Islet of Langerhans (tissue), 1 donor: Measurements from ENCODE around the gene ANO10.
A peak's percentile ranks its signal among the peaks of the same experiment; 100 is the strongest.
"Not testable (repeated sequence)": the region's sequence is repeated elsewhere in the genome, so short reads cannot be mapped to it uniquely, and the experiment has no call there.

Experiments used
- FAIRE-seq: peaks from one replicate; lab custom pipeline; 2011; peaks lifted over from hg19 to GRCh38; lab: Jason Lieb, UNC

The ANO10 gene

DNA sequence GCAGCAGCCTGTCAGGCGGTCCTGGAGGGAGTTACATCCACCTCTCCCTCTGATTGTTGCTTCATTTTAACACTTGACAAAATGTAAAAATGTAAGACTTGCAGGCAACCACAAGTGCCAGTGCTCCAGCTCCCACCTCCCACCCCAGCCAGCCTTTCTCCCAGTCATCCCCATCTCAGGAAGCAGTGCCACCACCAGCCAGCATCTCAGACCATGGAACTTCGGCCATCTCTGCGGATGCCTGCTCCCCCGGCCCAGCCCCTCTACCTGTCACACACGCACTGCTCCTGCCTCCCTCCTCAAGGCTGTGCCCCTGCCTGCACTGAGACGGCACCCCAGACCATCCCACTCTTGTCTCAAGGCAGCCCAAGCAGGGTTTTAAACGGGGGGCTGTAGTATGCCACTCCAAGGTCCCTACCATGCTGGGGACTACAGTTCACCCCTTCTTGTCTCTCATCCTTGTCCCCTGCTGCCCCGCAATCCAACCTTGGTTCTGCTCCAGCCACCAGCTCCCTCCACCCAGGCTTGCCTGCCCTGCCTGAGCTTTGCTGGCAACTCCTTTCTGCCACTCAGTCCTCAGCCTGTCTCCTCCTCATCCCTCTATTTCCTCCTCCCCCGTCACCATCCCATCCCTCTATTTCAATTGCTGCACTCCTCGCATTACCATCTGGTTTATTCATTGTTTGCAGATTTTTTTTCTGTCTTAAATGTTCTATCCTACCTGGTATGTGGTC lies 249.6 kb downstream of the ANO10 start:
- FAIRE-seq = no peak

DNA sequence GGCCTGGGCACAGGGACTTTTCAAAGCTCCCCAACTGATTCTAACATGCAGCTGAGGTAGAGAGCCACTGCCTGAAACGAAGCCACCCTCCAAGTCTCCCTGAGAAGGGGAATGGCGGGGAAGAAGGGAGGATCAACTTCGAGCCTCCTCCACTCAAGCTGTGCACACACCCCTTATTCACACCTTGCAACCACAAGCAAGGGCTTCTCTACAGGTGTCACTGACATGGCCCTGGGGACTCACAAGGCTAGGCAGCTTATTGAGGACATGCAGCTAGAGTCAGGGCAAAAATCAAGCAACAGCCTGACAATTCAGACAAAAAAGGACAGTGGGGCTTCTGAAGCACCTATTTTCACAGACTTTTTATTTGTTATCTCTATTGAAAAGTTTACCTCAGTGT lies 250.3 kb downstream of the ANO10 start:
- no peak for FAIRE-seq

DNA sequence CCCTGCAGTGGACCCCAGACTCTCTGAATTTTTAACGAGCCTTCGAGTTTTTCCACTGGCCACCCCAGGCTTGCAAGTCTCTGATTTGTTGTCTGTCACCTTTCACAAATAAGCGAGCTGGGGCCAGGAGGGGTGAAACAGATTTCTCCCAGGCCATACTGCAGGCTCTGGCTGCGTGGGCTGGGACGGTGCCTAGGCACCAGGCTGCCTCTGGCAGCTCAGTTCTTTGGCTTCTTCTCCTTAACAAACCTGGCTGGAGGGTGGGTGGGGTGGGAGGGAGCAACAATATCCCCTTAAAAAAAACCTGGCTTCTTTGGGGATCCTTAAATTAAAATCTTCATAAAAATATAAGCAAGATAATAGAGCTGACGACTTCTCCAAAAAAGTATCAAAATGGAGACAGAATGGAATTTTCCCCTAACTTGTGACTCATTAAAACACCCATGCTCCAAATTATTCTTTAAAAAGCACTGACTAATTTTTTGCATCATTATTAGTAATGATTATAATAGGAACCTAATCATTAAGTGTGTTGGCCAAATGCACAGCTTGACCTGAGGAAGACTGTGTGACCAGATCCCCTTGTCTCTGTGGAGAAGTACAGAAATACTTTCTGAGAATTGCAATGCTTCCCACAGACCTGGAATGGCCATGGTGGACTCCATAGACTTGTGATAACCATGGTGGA lies 251.4 kb downstream of the ANO10 start:
- no peak for FAIRE-seq

DNA sequence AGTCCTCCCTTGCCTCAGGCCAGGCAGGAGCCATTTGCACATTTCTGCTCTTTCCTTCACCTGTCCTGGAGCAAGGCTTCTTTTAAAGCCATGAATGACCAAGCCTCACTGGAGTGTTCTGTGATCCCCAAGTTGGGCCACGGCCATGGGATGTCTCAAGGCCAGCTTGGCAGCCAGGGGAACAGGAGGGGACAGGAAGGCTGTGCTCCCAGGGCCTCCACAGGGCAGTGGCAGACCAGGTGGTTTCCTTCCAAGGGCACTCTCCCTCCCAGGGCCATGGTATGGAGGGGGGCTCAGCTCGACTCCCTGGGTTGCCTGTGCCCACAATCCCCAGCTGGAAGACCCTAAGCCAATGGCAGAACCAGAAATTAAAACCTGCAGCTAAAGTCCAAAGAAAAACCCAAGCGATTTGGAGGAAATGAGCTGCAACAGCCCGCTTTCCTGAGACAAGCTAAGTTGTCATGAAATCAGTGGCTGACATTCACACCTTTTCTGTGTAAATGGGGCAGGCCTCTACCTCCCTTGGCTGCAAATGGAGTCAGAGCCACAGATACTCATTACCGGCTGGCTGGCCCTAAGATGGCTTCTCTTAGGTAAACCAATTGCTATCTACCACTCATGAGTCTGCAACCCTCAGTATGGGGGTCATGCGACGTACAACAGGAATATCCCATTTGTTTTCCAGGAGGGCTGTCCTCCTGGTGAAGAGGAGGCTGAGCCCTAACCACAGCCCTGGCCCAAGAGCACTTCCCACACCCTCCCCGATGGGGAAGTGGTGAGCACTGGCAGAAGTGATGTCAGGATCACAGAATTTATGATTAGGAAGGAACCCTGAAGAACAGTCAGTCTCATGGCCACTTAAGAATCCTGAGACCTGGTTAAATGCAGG lies 252.2 kb downstream of the ANO10 start:
- no peak for FAIRE-seq

DNA sequence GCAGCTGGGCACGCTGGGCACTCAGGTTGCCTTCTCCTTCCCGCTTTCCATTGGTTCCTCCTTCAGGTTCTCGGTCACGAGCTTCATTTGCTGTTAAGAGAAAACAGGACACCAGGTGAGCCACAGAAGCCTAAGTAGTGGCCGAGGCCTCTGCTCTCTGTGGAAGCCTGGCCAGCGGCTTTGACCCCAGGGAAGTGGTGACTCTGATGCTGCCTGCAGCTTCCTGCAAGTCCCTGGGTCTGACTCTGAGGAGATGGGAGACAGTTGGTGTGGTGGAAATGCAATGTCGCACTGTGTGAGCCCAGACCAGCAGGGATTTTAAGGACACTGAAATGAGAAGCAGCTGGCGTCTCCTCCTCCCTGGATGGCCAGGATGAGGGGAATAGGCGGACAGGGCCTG lies 254.9 kb downstream of the ANO10 start:
- FAIRE-seq = no peak

DNA sequence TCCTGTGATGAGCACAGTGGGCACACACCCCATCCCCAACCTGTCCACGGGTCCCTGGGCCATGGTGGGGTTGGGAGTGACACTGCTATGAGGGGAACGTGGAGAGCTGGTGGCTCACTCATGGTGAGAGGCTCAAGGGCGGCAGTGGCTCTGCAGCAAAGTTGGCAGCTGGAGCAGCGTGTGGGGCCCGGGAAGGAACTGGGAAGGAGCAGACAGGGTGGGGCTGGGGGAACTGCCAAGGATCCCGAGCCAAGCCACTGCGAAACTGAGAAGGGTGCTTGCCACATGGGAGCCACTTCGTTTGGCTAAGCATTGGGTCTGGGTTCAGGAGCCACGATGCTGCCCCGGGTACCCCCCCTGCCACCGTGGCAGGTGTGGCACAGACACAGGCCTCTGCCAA lies 255.3 kb downstream of the ANO10 start:
- no peak for FAIRE-seq

DNA sequence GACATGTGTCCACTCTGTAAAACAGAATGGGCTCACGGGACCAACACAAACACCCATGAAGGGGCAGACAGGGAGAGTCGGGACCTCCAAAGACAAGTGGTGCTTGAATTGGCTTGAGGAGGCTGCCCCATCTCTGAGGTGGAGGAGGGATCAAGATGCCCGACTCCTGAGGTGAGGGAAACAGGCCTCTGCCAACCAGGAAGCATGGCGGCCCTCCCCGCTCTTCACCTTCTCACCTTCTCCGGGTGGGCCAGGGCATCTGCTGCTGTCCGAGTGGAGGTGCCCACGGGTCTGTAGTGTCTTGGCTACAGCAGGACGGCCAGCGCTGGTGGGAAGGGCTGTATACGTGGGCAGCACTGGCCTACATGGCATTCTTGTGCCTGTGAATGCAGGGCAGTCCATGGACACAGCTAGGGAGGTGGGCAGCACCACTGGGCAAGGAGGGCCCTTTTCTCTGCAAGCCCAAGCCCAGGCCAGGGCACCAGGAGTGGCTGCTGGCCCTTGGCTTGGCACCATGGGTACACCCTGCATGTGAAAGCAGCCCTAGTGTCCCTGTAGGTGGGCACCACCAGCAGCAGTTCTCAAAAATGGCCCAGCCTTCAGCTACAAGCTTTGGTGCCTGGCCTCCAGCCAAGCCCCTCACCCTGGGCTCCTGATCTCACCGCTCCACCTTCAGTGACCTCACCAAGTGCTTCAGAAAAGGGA lies 256.1 kb downstream of the ANO10 start:
- no peak for FAIRE-seq

DNA sequence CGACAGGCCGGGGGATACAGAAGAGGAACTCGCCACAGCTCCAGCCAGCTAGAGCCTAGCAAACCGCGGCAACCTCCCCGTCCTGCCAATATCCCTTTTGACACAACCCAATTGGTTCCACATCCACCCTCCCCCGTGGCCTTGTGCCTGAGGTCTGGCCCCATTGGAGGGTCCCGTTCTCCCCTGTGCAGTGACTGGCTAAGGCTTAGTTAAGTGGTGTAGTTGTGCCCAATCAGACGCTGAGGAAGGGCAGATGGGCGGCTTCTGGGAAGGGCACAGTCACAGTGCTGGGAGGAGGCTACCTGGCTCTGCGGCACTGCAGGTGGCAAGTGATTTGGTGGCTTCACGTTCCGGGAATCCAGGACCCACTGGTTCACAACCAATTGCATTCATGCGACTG lies 256.9 kb downstream of the ANO10 start:
- no peak for FAIRE-seq

DNA sequence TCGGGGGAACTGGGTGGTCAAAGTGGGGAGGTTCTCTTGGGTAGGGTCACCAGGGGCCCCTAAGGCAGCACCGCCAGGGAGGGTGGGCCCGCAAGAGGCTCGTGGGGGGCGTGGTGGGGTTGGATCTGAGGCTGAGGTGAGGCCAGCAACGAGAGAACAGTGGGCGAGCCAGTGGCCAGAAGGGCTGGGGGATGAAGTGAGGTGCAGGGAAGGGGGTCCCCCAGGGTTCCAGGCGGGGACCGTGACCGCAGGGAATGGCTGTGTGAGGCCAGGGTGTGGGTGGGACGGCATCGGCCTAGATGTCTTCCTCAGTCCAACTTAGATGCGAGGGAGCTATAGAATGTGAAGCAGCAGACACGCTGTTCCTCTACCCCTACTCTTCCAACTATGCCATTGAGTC lies 257.3 kb downstream of the ANO10 start:
- FAIRE-seq = no peak

DNA sequence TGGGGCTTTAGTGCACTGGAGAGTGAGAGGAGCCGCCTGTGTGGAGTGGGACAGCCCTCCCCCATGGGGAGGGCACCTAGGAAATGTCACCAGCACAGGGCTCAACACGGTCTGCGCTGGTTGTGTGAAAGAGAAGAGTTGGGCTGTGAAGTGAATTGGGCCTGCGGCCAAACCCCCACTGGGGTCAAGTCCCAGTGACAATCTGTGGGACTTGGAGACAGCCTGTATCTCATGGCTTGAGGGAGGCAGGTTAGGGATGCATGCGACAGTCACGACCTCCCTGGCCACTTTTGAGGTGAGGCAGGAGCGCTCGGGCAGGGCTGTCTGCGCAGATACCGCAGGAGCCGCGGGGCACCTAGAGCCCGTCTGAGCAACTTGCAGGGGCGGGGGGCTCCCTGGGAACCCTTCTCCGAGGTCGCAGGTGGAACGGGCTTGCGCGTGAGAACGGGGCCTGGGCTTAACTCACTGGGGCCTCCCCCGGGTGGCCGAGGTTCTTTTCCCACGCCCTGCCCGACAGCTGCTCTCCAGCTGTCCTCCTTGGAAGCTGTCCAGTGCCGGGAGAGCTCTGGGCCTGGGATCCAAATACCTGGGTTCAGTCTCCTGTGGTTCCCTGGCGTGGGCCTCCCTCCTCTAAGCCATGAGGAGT lies 258.1 kb downstream of the ANO10 start:
- FAIRE-seq = no peak

DNA sequence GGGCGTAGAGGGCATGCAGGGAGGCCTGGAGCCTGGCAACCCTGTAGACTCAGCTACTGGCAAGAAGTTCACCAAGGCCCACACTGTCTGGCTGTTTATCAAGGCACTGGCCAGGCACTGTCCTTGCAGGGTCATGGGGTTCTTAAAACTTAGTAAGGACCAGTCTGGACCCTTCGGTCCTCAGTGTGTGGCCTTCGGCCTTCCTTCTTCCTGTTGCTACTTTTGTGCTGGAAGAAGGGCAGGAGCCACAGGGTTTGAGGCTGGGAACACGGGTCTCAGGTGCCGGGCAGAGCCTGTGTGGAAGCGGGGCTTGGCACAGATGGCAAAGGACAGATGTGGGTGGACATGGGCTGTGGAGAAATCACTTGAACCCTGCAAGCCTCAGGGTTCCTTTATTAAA lies 258.9 kb downstream of the ANO10 start:
- no peak for FAIRE-seq

DNA sequence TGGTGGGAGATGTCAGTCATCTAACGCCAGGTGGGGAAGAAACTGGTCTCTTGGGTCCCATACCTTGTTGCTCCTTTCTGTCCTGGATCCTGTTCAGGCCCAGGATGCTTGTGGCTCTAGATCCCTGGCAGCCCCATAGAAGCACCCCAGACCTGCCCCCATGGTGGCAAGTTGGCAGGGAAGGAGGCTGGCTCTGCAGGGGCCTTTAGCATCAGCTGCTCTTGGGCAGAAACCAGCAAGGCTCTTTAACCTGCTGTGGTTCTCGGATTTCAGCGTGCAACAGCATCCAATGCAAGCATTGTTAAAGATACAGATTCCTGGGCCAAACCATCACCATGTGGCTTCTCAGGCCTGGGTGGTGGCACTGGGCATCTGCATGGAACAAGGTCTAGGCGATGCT lies 259.6 kb downstream of the ANO10 start:
- FAIRE-seq = no peak

DNA sequence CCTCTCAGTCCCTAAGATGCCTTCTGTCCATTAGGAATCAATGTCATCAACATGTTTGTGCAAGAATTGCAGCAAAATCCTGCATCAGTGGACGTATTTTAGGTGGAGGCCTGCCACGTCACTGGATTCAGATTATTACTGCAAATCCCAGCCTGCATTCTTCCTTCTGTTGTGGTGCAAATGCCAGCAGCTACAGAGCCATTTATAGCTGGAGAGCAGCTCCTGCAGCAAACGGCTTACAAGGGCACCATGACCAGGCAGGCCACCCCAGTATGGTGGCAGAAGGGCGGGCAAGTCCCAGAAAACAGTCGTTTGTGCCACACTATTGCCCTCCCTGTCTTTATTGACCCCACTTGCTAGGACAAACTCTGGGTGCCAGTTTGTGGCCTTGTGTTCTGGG lies 260.7 kb downstream of the ANO10 start:
- FAIRE-seq = no peak

DNA sequence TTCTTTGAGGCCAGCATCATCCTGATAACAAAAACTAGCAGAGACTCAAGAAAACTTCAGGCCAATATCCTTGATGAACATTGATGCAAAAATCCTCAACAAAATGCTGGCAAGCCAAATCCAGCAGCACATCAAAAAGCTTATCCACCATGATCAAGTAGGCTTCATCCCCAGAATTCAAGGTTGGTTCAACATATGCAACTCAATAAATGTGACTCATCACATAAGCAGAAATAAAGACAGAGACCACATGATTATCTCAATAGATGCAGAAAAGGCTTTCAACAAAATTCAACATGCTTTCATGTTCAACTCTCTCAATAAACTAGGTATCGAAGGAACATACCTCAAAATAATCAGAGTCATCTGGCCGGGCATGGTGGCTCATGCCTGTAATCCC lies 265.8 kb downstream of the ANO10 start:
- FAIRE-seq = not testable (repeated sequence)

DNA sequence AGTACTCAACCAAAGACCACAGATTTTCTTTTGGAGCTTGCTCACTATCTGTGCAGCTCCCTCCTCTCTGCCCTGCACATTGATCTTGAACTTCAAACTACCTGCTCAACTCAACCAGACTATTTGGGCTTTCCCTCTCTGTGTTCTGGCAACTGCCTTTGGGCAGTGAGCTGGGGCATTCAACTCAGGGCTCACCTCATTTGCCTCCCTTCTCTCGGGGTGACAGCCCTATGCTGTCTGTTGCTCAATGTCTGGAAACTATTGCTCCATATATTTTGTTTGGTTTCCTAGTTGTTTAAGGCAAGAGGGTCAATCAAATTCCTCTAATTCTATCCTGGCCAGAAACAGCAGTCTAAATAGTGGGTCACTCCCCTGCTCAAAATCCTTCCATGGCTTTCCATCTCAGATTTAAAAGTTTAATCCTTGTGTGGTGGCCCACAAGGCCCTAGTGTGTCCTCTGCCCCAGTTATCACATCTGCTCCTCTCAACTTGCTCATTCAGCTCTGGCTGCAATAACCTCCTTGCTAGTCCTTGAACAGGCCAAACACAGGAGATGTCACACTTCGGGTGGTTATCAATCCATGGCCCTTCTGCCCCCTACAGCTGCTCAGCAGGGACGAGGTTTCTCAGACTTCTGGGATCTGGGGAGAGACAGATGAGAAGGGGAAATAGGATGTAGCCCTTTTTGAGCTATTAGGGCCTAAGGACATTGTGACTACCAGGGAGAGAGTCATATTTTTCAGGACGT lies 267.7 kb downstream of the ANO10 start:
- FAIRE-seq = no peak

DNA sequence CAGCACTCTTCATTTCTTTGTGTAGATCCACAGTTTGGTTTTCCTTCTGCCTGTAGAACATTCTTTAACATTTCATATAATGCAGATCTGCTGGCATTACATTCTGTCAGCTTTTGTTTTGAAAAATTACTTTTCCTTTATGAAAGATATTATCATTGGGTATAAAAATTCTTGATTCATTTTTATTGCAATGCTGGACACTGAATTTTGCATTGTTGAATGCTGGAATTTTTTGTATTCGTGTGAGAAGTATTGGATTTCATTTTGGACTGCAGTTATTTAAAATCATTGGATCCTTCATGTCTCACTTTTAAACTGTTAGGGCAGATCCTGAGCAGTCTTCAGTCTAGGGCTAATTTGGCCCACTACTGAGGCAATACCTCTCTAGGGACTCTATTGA lies 268.4 kb downstream of the ANO10 start:
- FAIRE-seq = peak; percentile 84

DNA sequence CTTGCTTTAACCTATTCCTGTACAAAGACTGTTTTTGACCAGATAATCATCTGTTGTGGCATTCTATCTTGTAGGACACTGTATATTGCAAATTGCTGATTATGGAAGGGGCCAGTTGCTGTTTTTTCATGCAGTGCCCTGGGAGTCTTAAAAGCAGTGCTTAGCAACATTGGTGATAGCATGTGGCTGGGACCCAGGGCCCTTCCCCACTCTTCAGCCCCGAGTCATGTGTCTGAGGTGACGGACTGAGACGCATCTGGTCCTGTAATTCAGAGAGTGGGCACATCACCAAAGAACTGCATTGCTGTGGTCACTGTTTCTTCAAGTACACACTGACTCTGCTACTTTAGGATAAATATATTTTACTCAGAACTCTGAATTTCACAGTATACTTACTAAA lies 272.1 kb downstream of the ANO10 start:
- no peak for FAIRE-seq

DNA sequence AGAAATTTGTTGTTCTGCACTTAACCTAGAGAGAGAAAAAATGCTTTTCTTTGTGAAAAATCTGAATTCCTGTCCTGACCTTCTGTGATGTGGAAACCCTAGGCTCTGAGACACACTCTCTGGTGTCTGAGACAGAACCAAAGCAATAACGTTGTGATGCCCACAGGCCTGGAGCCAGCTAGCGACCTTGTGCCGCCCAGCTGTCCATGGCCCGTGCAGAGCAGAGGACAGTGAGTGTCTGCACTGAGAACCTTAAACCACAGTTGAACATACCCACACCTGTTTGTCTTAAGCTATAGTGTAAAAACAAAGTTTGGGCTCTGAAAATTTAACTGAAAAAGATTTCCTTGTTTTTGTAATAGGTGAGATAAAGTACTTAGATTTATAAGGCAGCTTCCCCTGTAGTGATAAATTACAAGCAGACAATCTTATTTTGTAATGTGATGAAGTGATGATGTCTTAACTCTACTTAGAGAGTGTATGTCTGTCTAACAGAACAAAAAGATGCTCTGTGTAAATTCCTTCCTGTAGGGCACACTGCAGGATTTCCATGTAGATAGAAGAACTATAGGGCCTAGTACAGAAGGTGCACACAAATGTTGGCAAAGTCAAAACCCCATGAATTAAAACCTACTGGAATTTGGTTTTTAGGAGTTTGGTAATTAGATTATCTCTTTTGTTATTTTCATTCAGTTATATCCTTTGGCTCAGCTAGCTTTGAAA lies 272.8 kb downstream of the ANO10 start:
- no peak for FAIRE-seq

DNA sequence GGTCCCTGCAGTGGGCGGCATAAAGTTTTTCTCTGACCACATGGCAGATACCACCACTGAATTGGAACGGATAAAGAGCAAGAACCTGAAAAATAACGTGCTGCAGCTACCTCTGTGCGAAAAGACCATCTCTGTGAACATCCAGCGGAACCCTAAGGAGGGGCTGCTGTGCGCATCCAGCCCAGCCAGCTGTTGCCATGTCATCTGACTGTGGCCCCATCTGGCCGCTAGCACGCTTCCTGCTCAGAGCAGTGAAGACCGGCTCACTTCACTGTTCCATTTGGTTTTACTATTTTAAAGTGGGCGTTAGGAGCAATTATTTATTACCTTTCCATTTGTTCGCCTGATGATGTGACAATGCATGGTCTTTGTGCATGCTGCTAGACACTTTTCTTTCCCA lies 273.5 kb downstream of the ANO10 start:
- no peak for FAIRE-seq

DNA sequence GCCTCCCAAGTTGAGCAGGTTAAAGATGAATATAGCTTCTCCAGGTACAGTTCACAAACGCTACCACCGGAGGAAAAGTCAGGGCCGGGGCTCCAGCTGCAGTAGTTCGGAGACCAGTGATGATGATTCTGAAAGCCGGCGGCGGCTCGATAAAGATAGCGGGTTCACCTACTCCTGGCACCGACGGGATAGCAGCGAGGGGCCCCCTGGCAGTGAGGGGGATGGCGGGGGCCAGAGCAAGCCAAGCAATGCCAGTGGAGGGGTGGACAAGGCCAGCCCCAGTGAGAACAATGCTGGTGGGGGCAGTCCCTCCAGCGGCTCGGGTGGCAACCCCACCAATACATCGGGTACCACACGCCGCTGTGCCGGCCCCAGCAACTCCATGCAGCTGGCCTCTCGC lies 274.0 kb downstream of the ANO10 start:
- FAIRE-seq = no peak
